Measurements from ENCODE around the gene PELI1. TPM values are rescaled to one million over a fixed set of nuclear protein-coding genes. Genes with fewer than 3 reads are reported as not detected.

Gene PELI1
- total RNA-seq, 3 donors from 2014 or later, result 45.6 to 51.2 (median 48.9) TPM

DNA sequence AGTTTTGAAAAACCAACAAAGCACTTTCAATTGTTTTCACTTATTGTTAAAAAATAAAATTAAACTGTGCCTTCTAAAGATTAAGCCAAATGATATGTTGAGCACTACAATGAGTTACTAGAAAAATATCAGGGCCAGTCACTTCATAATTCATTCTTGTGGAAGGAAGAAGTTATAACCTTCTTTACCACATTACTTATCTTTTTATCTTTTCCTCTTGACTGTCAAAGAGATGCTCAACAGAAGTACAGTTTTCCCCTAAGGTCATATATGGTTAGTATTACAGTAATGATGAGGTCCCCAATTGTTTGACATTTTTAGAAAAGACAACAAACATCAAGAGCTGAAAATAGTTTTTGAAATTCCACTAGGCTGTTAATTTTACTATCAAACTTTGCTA, 9.4 kb downstream of the PELI1 start:
- DNase-seq (no peak), ATAC-seq (no peak)
- TF ChIP-seq, protein P1, sequence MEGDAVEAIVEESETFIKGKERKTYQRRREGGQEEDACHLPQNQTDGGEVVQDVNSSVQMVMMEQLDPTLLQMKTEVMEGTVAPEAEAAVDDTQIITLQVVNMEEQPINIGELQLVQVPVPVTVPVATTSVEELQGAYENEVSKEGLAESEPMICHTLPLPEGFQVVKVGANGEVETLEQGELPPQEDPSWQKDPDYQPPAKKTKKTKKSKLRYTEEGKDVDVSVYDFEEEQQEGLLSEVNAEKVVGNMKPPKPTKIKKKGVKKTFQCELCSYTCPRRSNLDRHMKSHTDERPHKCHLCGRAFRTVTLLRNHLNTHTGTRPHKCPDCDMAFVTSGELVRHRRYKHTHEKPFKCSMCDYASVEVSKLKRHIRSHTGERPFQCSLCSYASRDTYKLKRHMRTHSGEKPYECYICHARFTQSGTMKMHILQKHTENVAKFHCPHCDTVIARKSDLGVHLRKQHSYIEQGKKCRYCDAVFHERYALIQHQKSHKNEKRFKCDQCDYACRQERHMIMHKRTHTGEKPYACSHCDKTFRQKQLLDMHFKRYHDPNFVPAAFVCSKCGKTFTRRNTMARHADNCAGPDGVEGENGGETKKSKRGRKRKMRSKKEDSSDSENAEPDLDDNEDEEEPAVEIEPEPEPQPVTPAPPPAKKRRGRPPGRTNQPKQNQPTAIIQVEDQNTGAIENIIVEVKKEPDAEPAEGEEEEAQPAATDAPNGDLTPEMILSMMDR (IDR thresholded peaks at IDR 0.05), result no peak
- intact Hi-C loops (cut with DNase I, micrococcal nuclease), result no loop called here
- Histone ChIP-seq H3K36me3 (ENCODE audit: low read depth) (no peaks in the 10 kb centered on the region), H3K4me3 (no peak overlapping the region), H3K9me3 (no peaks in the 10 kb centered on the region), H3K4me1 (ENCODE audit: low read depth) (peaks cover 42% of the 10 kb centered on the region)

DNA sequence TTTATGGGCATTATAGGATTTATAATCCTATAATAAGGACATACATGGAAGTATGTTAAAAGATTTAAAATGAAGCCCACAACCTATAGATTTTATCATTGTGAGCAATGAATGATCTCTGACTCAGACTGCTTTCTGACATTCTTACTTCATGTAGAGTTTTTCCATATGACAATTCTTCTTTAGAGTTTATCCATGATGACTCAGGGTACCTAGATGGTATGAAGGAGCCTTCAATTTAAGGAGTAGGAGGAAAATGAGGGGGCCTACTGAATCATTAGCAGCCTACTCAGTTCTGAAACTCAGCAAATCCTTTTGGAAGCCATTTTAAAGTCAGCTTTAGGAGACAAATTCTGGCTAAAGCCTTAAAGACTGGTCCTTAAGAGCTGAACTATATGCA, 10.4 kb downstream of the PELI1 start:
- no peak for DNase-seq
- peak; percentile 46 for ATAC-seq
- H3K36me3 ChIP-seq (ENCODE audit: low read depth), result no peaks in the 10 kb centered on the region
- H3K4me3 ChIP-seq, result no peak overlapping the region
- no peaks in the 10 kb centered on the region for H3K9me3 ChIP-seq
- TF ChIP-seq, protein P1 (IDR thresholded peaks at IDR 0.05), result no peak
- intact Hi-C loops (cut with DNase I, micrococcal nuclease), result no loop called here
- peaks cover 50% of the 10 kb centered on the region for H3K4me1 ChIP-seq (ENCODE audit: low read depth)

DNA sequence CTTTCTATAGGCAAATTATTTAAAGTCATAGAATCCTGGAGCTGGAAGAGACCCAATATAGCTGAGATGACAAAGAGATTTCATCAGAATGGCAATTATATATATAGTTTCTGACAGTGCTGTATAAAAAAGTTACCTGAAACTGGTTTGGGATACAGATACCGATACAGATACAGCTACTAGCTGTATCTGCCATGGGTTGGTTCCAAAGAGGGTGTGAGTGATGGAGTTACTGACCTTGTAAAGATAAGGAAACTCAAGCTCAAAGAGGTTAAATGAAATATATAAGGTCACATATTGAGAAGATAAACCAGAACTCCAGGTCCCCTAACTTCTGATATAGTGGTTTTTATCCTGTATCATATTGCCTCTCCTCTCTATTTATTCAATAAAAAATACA, 10.9 kb downstream of the PELI1 start:
- no peak for DNase-seq
- H3K9me3 ChIP-seq, result no peaks in the 10 kb centered on the region
- H3K36me3 ChIP-seq (ENCODE audit: low read depth), result no peaks in the 10 kb centered on the region
- peaks cover 54% of the 10 kb centered on the region for H3K4me1 ChIP-seq (ENCODE audit: low read depth)
- TF ChIP-seq, protein P1 (IDR thresholded peaks at IDR 0.05), result no peak
- H3K4me3 ChIP-seq, result no peak overlapping the region
- peak; percentile 67 for ATAC-seq
- intact Hi-C loops (cut with DNase I, micrococcal nuclease), result no loop called here

DNA sequence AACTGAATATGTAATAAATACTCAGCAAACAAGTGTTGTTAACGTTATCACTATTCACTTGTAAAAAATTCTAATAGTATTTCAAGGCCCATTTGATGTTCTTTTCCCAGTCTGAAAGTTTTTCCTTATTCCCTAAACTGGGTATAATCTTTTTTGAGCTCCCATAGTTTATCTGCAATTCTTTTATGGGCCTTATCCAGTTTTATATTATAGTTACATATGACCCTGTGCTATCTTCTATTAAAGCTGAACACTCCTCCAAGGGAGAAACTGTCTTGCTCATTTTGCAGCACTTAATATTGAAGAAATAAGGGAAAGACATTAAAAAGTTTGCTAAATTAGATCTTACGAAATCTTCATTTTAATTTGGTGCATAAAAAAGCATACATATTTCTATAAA, 13.9 kb downstream of the PELI1 start:
- DNase-seq, result no peak
- no peaks in the 10 kb centered on the region for H3K9me3 ChIP-seq
- no peak overlapping the region for H3K4me3 ChIP-seq
- intact Hi-C loops (cut with DNase I, micrococcal nuclease), result no loop called here
- TF ChIP-seq, protein P1 (IDR thresholded peaks at IDR 0.05), result no peak
- H3K4me1 ChIP-seq (ENCODE audit: low read depth), result peaks cover 53% of the 10 kb centered on the region
- H3K36me3 ChIP-seq (ENCODE audit: low read depth), result no peaks in the 10 kb centered on the region
- ATAC-seq, result peak; percentile 64

DNA sequence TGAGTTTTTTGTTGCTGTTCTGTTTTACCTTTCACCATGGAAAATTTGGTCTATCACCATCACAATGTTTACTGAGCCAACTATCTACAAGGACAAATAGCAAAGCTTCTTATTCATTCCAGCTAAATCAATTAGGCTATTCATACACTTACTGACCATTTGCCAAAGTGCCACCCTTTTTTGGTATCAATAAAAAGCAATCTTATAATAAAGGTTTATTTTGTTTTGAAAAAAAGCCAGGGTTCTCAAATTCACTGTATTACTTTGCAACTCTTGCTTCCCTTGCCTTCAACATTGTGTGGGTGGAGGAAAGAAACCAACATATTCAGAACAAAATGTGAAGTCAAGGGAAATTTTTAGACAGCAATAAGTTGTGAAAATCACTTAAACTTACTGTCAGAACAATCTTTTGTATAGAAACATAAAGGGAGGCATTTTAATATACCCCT, 15.3 kb downstream of the PELI1 start:
- intact Hi-C loops (cut with DNase I, micrococcal nuclease), result no loop called here
- DNase-seq (no peak), ATAC-seq (no peak)
- H3K9me3 ChIP-seq, result no peaks in the 10 kb centered on the region
- no peaks in the 10 kb centered on the region for H3K36me3 ChIP-seq (ENCODE audit: low read depth)
- no peak overlapping the region for H3K4me3 ChIP-seq
- TF ChIP-seq, protein P1 (IDR thresholded peaks at IDR 0.05), result no peak
- H3K4me1 ChIP-seq (ENCODE audit: low read depth), result peaks cover 53% of the 10 kb centered on the region

DNA sequence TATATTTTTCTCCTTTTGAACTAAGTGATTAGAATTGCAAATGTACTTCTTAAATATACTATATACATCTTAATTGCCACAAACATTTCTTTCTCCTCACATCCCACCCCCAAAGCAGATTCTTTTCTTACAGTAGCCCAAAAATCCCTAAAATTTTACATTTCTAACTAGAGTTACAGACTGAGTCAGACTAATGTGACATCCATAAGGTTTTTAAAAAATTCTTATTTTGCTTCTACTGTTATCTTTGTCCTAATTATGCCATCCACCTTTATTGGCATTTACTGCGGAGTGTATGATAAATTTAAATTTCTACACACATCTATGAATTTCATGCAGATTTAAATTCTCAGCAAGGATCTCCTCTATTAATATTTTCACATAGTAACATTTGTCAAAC, 15.8 kb downstream of the PELI1 start:
- DNase-seq, result no peak
- ATAC-seq, result no peak
- Histone ChIP-seq H3K36me3 (ENCODE audit: low read depth) (no peaks in the 10 kb centered on the region), H3K4me3 (no peak overlapping the region), H3K9me3 (no peaks in the 10 kb centered on the region), H3K4me1 (ENCODE audit: low read depth) (peaks cover 52% of the 10 kb centered on the region)
- TF ChIP-seq, protein P1 (IDR thresholded peaks at IDR 0.05), result no peak
- intact Hi-C loops (cut with DNase I, micrococcal nuclease), result no loop called here
